H1 (cell line): ENCODE data around the gene SLC5A12. TPM values are rescaled to one million over a fixed set of nuclear protein-coding genes. Genes with fewer than 3 reads are reported as not detected.

Source experiments
- CTCF ChIA-PET: fragments of 300-600 bp; sonication (Branson Sonifier 250); formaldehyde crosslinking; loops from one replicate; lab custom pipeline; 2021; ENCODE audit not compliant: partially characterized antibody; lab: Charles Lee
- POLR2A ChIA-PET: fragments of 300-600 bp; sonication (Branson Sonifier 250); formaldehyde crosslinking; loops from one replicate; lab custom pipeline; 2021; ENCODE audit warnings: inconsistent platforms; ENCODE audit not compliant: partially characterized antibody; lab: Charles Lee
- DNase-seq, 2 experiments: peaks; one replicate each; pipeline versions ENCODE4 v3.0.0 to v3.0.0-alpha.2; 2010 to 2022; ENCODE audit warnings: low spot score in 2 of 2, low read depth in 1 of 2, mixed read lengths in 1 of 2
- FAIRE-seq: peaks from 2 replicates; lab custom pipeline; 2011; peaks lifted over from hg19 to GRCh38; lab: Jason Lieb, UNC
- H2AFZ ChIP-seq: 2 replicates; pipeline ENCODE4 v1.8.1; 2012; ENCODE audit warnings: low read length, inconsistent platforms
- H2AK5ac ChIP-seq: 2 replicates; pipeline ENCODE4 v1.6.1; 2013; ENCODE audit warnings: low read depth, low read length
- H2BK120ac ChIP-seq: replicated peaks from 2 replicates; pipeline ENCODE3; 2013; ENCODE audit warnings: low read depth, low read length, inconsistent platforms
- H2BK12ac ChIP-seq: 2 replicates; pipeline ENCODE4 v1.6.1; 2013; ENCODE audit warnings: low read depth, low read length
- H2BK15ac ChIP-seq: 2 replicates; pipeline ENCODE4 v1.6.1; 2013; ENCODE audit warnings: low read length
- H2BK20ac ChIP-seq: 2 replicates; pipeline ENCODE4 v1.6.1; 2013; ENCODE audit warnings: low read length
- H2BK5ac ChIP-seq: 2 replicates; pipeline ENCODE4 v1.6.1; 2013; ENCODE audit warnings: low read depth, low read length
- H3K14ac ChIP-seq: 2 replicates; pipeline ENCODE4 v1.6.1; 2013; ENCODE audit warnings: inconsistent platforms; ENCODE audit not compliant: insufficient read length
- H3K18ac ChIP-seq: 2 replicates; pipeline ENCODE4 v1.6.1; 2013; ENCODE audit warnings: low read length; ENCODE audit errors: extremely low read depth
- H3K23ac ChIP-seq: 2 replicates; pipeline ENCODE4 v1.6.1; 2013; ENCODE audit warnings: inconsistent platforms; ENCODE audit not compliant: insufficient read length
- H3K23me2 ChIP-seq: 2 replicates; pipeline ENCODE4 v1.6.1; 2013; ENCODE audit warnings: low read depth, low read length
- H3K27ac ChIP-seq: 2 replicates; pipeline ENCODE4 v1.6.1; 2011; ENCODE audit warnings: low read depth, low read length, inconsistent platforms
- H3K27me3 ChIP-seq, 4 experiments: replicated peaks in 1 of 4; 1 replicate in 1 of 4; 2 replicates in 3 of 4; pipeline versions ENCODE4 v1.6.1 to v1.8.1; 2011 to 2013; ENCODE audit warnings: low read length in 3 of 4, mild to moderate bottlenecking in 3 of 4, inconsistent platforms in 2 of 4, mixed read lengths in 2 of 4, moderate library complexity in 1 of 4; ENCODE audit not compliant: control insufficient read depth in 3 of 4, insufficient read depth in 3 of 4; ENCODE audit errors: extremely low read depth in 1 of 4
- H3K36me3 ChIP-seq, 4 experiments: 2 replicates each; pipeline versions ENCODE4 v1.6.1 to v1.8.1; 2011 to 2013; ENCODE audit warnings: mild to moderate bottlenecking in 4 of 4, low read length in 3 of 4, moderate library complexity in 2 of 4, control low read depth in 1 of 4, inconsistent platforms in 1 of 4; ENCODE audit not compliant: insufficient read depth in 4 of 4, control insufficient read depth in 2 of 4
- H3K4ac ChIP-seq: replicated peaks from 2 replicates; pipeline ENCODE3; 2013; ENCODE audit warnings: low read length, low read depth, mixed read lengths, inconsistent platforms; ENCODE audit not compliant: insufficient read length
- H3K4me1 ChIP-seq, 4 experiments: replicated peaks in 1 of 4; 1 replicate in 1 of 4; 2 replicates in 3 of 4; pipeline versions ENCODE4 v1.6.1 to v1.8.1; 2011 to 2013; ENCODE audit warnings: low read length in 3 of 4, inconsistent platforms in 2 of 4, mixed read lengths in 1 of 4; ENCODE audit not compliant: insufficient read depth in 4 of 4, control insufficient read depth in 3 of 4
- H3K4me2 ChIP-seq, 2 experiments: 2 replicates each; pipeline versions ENCODE4 v1.6.1 to v1.8.1; 2011 to 2013; ENCODE audit warnings: low read depth in 2 of 2, low read length in 2 of 2, control low read depth in 1 of 2, inconsistent platforms in 1 of 2, mild to moderate bottlenecking in 1 of 2; ENCODE audit not compliant: insufficient read depth in 1 of 2
- H3K4me3 ChIP-seq, 4 experiments: fragments of 200-600, 300-600 bp in 1 of 4; sonication (generic), shearing (Covaris generic), sonication (Bioruptor Twin) in 1 of 4; 2 replicates each; pipeline versions ENCODE4 v1.5.1 to v1.8.1; 2011 to 2016; ENCODE audit warnings: low read length in 4 of 4, low read depth in 3 of 4, control low read depth in 2 of 4, inconsistent platforms in 2 of 4, mild to moderate bottlenecking in 2 of 4, mixed read lengths in 1 of 4, moderate library complexity in 1 of 4; ENCODE audit not compliant: insufficient read depth in 2 of 4; ENCODE audit errors: extremely low read depth in 1 of 4
- H3K56ac ChIP-seq: replicated peaks from 2 replicates; pipeline ENCODE3; 2013; ENCODE audit warnings: low read depth, mild to moderate bottlenecking, mixed read lengths, low read length, inconsistent platforms; ENCODE audit not compliant: insufficient read length
- H3K79me1 ChIP-seq: 2 replicates; pipeline ENCODE4 v1.6.1; 2013; ENCODE audit warnings: low read depth, low read length, control low read depth
- H3K79me2 ChIP-seq, 2 experiments: 2 replicates each; pipeline versions ENCODE4 v1.6.1 to v1.8.1; 2012 to 2013; ENCODE audit warnings: low read length in 2 of 2, mild to moderate bottlenecking in 2 of 2, inconsistent platforms in 1 of 2; ENCODE audit not compliant: insufficient read depth in 2 of 2, control insufficient read depth in 1 of 2
- H3K9ac ChIP-seq, 4 experiments: replicated peaks in 1 of 4; 1 replicate in 1 of 4; 2 replicates in 3 of 4; pipeline versions ENCODE4 v1.6.1 to v1.8.1; 2011 to 2013; ENCODE audit warnings: low read depth in 3 of 4, low read length in 3 of 4, control low read depth in 2 of 4, mild to moderate bottlenecking in 2 of 4, moderate library complexity in 2 of 4, inconsistent platforms in 1 of 4; ENCODE audit errors: extremely low read depth in 1 of 4
- H3K9me3 ChIP-seq, 2 experiments: 2 replicates each; pipeline versions ENCODE4 v1.6.1 to v1.8.1; 2012 to 2013; ENCODE audit warnings: mild to moderate bottlenecking in 2 of 2, moderate library complexity in 2 of 2, control low read depth in 1 of 2, inconsistent platforms in 1 of 2, low read depth in 1 of 2, low read length in 1 of 2, mixed read lengths in 1 of 2; ENCODE audit not compliant: insufficient read depth in 2 of 2
- H4K20me1 ChIP-seq, 2 experiments: replicated peaks in 1 of 2; 2 replicates each; pipeline versions ENCODE3 to v1.8.1; 2011 to 2013; ENCODE audit warnings: inconsistent platforms in 2 of 2, low read length in 2 of 2, mild to moderate bottlenecking in 1 of 2; ENCODE audit not compliant: insufficient read depth in 2 of 2, control insufficient read depth in 1 of 2
- H4K5ac ChIP-seq: 2 replicates; pipeline ENCODE4 v1.6.1; 2013; ENCODE audit warnings: low read length, low read depth, mixed read lengths, inconsistent platforms; ENCODE audit not compliant: insufficient read length
- H4K8ac ChIP-seq: 2 replicates; pipeline ENCODE4 v1.8.0; 2013; ENCODE audit warnings: mild to moderate bottlenecking, moderate library complexity, low read length, inconsistent platforms; ENCODE audit not compliant: insufficient read depth; ENCODE audit errors: extremely low read depth
- H4K91ac ChIP-seq: replicated peaks from 2 replicates; pipeline ENCODE3; 2013; ENCODE audit warnings: low read length, mixed read lengths, inconsistent platforms; ENCODE audit not compliant: insufficient read length
- ASH2L ChIP-seq: fragments of 200-600, 300-600 bp; sonication (generic); IDR thresholded peaks from one replicate; pipeline ENCODE4 v1.7.1; 2017; ENCODE audit warnings: low read length
- CEBPB ChIP-seq: IDR thresholded peaks from 2 replicates; pipeline ENCODE4 v1.6.1; 2012; ENCODE audit warnings: low read depth, low read length
- CREB1 ChIP-seq: IDR thresholded peaks from 2 replicates; pipeline ENCODE4 v1.6.1; 2012; ENCODE audit warnings: inconsistent platforms
- HDAC6 ChIP-seq: IDR thresholded peaks from one replicate; pipeline ENCODE4 v1.7.1; 2012; ENCODE audit warnings: low read depth, mild to moderate bottlenecking, inconsistent platforms, low read length, moderate library complexity
- KDM5A ChIP-seq: fragments of 200-600 bp; IDR thresholded peaks from 2 replicates; pipeline ENCODE4 v1.7.1; 2012; ENCODE audit warnings: mild to moderate bottlenecking, low read length, inconsistent platforms, mixed read lengths
- NRF1 ChIP-seq: IDR thresholded peaks from 2 replicates; pipeline ENCODE4 v1.6.1; 2011; ENCODE audit warnings: mild to moderate bottlenecking, low read depth, low read length, improper control_type of control experiment
- POU5F1 ChIP-seq: IDR thresholded peaks from 2 replicates; pipeline ENCODE4 v1.6.1; 2011; ENCODE audit warnings: low read depth, mild to moderate bottlenecking, low read length, moderate library complexity
- RAD21 ChIP-seq, 2 experiments: IDR thresholded peaks in 1 of 2; conservative IDR thresholded peaks in 1 of 2; 2 replicates each; pipeline ENCODE4 v1.6.1; 2011; ENCODE audit warnings: low read depth in 2 of 2, low read length in 2 of 2, improper control_type of control experiment in 1 of 2, inconsistent platforms in 1 of 2, mild to moderate bottlenecking in 1 of 2, moderate library complexity in 1 of 2
- SIRT6 ChIP-seq: IDR thresholded peaks from one replicate; pipeline ENCODE4 v1.7.1; 2012; ENCODE audit warnings: low read length, inconsistent platforms
- SP1 ChIP-seq: IDR thresholded peaks from 2 replicates; pipeline ENCODE4 v1.6.1; 2011; ENCODE audit warnings: low read depth, low read length
- TBP ChIP-seq: IDR thresholded peaks from 2 replicates; pipeline ENCODE4 v1.6.1; 2011; ENCODE audit warnings: low read depth, low read length, improper control_type of control experiment
- TCF12 ChIP-seq: IDR thresholded peaks from 2 replicates; pipeline ENCODE4 v1.6.1; 2011; ENCODE audit warnings: low read depth, mild to moderate bottlenecking, low read length
- whole genome bisulfite sequencing, 2 experiments: shearing (Covaris generic) in 1 of 2; methylation state at CpG; one replicate each; pipeline versions ENCODE4 v1.1.6 to v1.1.7; 2013 to 2015; ENCODE audit warnings: low lambda C conversion rate in 2 of 2, mixed read lengths in 2 of 2, inconsistent platforms in 1 of 2, low coverage in 1 of 2, missing lambda C conversion rate in 1 of 2; ENCODE audit not compliant: insufficient replicate concordance in 2 of 2, insufficient coverage in 1 of 2, insufficient read length in 1 of 2; ENCODE audit errors: extremely low coverage in 1 of 2, missing lambda C conversion rate in 1 of 2; 5-methylcytosine and 5-hydroxymethylcytosine counted together
- polyA plus RNA-seq, 7 experiments: library from polyadenylated mRNA; depleted of rRNA in 3 of 7; stranded (reverse) in 5 of 7; unstranded in 2 of 7; fragments of >200 nt in 5 of 7; fragments of 200-250 nt in 2 of 7; gene quantifications; 1 replicate in 5 of 7; 2 replicates in 1 of 7; 4 replicates in 1 of 7; pipeline versions ENCODE4 v1.2.1 to v1.2.3, GENCODE V29; 2011 to 2013; ENCODE audit warnings: missing spikeins in 2 of 7, mixed read lengths in 2 of 7
- total RNA-seq: library from RNA; stranded (reverse); fragmentation: NEBNext Ultra II Directional; extraction: Animal tissue kit (Norgen Biotek cat#: 25700); gene quantifications from 2 replicates; pipeline ENCODE4 v1.2.1, GENCODE V29; 2021
- TF ChIP-seq, protein P1 (sequence below): IDR thresholded peaks from 2 replicates; pipeline ENCODE4 v1.6.1; 2011; ENCODE audit warnings: low read depth, mild to moderate bottlenecking, low read length; ENCODE audit not compliant: insufficient read depth

SLC5A12 gene
- total and polyA plus RNA-seq, 2 of the 8 experiments (the other 6 are each of a cell fraction or from before 2014, with no cell fraction given) = 1.3 to 1.4 TPM

DNA sequence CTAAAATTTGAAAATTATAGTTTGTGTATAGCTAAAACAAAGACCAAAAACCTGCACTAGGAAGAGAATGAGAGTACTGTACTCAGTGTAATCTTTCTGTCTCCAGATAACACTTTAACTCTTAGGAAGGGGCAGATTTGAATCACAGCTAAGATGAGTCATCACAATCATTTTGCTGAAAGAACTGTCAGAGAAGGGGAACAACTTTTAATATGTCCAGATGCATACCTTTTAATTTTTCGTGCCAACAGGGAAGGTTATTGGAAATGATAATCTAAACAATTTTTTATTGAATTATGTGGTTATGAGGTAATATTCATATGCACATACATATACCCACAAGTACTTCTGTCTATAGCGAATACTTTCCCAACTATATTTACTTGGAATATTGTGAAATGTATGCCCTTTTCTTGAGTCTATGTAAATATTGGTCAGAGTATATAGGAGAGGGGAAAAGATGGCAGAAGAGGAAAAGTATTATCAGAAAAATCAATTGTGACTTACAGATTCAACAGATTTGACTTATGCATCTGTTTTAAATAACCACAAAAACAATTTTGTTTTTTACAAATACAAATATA, 98.7 kb downstream of the SLC5A12 start:
- ChIA-PET POLR2A (no interaction called here), CTCF (interaction anchor here (0.7 kb wide), 1 partner anchor 12 kb away, joined by 3 read pairs; no protein-coding TSS in a partner anchor)
- no peaks in the 10 kb centered on the region for H3K9me3 ChIP-seq
- H3K79me2 ChIP-seq = no peaks in the 10 kb centered on the region
- no peaks in the 10 kb centered on the region for H3K79me1 ChIP-seq
- H3K36me3 ChIP-seq = no peaks in the 10 kb centered on the region
- no peak overlapping the region for H3K56ac ChIP-seq
- H3K23me2 ChIP-seq = no peaks in the 10 kb centered on the region; the same call in 1 of the 2 replicates
- H2BK20ac ChIP-seq = no peak overlapping the region
- no peak for TF ChIP-seq HDAC6
- TF ChIP-seq SIRT6 = no peak
- no peak for TF ChIP-seq SP1
- no peak for TF ChIP-seq ASH2L
- no peak for TF ChIP-seq CREB1
- no peak for TF ChIP-seq NRF1
- TF ChIP-seq TCF12 = no peak
- TF ChIP-seq TBP = no peak
- no peak for TF ChIP-seq KDM5A
- TF ChIP-seq RAD21 (IDR thresholded peaks at IDR 0.05 in 1 of 2, conservative IDR thresholded peaks at IDR 0.05 in 1 of 2; ENCODE audit: low read depth in 2 of 2, low read length in 2 of 2) = no peak
- TF ChIP-seq, protein P1, sequence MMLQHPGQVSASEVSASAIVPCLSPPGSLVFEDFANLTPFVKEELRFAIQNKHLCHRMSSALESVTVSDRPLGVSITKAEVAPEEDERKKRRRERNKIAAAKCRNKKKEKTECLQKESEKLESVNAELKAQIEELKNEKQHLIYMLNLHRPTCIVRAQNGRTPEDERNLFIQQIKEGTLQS = no peak
- TF ChIP-seq CEBPB = no peak
- no peak for TF ChIP-seq POU5F1
- no peak overlapping the region for H3K27ac ChIP-seq
- H2BK120ac ChIP-seq = no peak overlapping the region
- H2BK15ac ChIP-seq = no peak overlapping the region
- no peak overlapping the region for H2AFZ ChIP-seq
- H3K23ac ChIP-seq = no peak overlapping the region
- H3K27me3 ChIP-seq = no peaks in the 10 kb centered on the region
- H3K4me3 ChIP-seq = no peak overlapping the region
- no peak overlapping the region for H4K91ac ChIP-seq
- no peak overlapping the region for H4K5ac ChIP-seq
- no peak overlapping the region for H4K8ac ChIP-seq
- no peak overlapping the region for H2BK12ac ChIP-seq
- no peak overlapping the region for H3K4me2 ChIP-seq
- DNase-seq (no peak), FAIRE-seq (no peak)
- 90% methylated on average over 2 of the region's 2 CpGs; no CpG with 5 or more reads in 1 of the 2 experiments for WGBS, 2 experiments
- no peaks in the 10 kb centered on the region for H3K4me1 ChIP-seq
- no peak overlapping the region for H2AK5ac ChIP-seq
- H4K20me1 ChIP-seq = no peaks in the 10 kb centered on the region
- no peak overlapping the region for H3K18ac ChIP-seq
- H2BK5ac ChIP-seq = no peak overlapping the region
- no peak overlapping the region for H3K14ac ChIP-seq
- no peak overlapping the region for H3K4ac ChIP-seq
- no peak overlapping the region for H3K9ac ChIP-seq
